Measurements from ENCODE around the gene ATM. TPM values are rescaled to one million over a fixed set of nuclear protein-coding genes. Genes with fewer than 3 reads are reported as not detected.
"Not testable (repeated sequence)": the region's sequence is repeated elsewhere in the genome, so short reads cannot be mapped to it uniquely, and the experiment has no call there.

ATM gene
- total RNA-seq, 4 donors from 2014 or later, result 18.4 to 44.9 (median 33.3) TPM

DNA sequence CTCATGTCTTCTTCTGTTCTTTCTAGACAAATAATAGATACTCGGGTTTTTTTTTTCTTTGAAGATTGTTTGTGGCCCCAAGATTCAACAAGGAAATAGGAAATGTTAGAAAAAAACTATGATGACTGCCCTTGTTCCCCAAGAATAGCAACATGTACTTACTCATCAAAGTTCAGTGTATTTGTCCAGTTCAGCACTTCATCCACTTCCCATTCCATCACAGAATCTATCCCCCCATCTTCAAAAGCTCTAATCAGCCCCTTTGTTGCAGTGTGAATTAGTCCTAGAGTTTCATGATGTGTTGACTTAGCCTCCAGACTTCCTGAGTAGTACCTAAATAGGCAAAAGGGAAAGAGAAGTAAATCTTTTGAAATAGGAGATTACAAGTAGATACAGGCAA lies 170.2 kb downstream of the ATM start:
- TF ChIP-seq, protein P1, sequence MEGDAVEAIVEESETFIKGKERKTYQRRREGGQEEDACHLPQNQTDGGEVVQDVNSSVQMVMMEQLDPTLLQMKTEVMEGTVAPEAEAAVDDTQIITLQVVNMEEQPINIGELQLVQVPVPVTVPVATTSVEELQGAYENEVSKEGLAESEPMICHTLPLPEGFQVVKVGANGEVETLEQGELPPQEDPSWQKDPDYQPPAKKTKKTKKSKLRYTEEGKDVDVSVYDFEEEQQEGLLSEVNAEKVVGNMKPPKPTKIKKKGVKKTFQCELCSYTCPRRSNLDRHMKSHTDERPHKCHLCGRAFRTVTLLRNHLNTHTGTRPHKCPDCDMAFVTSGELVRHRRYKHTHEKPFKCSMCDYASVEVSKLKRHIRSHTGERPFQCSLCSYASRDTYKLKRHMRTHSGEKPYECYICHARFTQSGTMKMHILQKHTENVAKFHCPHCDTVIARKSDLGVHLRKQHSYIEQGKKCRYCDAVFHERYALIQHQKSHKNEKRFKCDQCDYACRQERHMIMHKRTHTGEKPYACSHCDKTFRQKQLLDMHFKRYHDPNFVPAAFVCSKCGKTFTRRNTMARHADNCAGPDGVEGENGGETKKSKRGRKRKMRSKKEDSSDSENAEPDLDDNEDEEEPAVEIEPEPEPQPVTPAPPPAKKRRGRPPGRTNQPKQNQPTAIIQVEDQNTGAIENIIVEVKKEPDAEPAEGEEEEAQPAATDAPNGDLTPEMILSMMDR (IDR thresholded peaks at IDR 0.05), result no peak
- no peak overlapping the region for H3K4me3 ChIP-seq (ENCODE audit: low read depth, poor library complexity, severe bottlenecking)
- 62 to 69% methylated on average over 1 of the region's 1 CpG for WGBS, 2 donors
- DNase-seq (ENCODE audit: low spot score in 2 of 2), result no peak
- intact Hi-C loops (cut with DNase I; ENCODE audit: low total_unique reads), result no loop called here

DNA sequence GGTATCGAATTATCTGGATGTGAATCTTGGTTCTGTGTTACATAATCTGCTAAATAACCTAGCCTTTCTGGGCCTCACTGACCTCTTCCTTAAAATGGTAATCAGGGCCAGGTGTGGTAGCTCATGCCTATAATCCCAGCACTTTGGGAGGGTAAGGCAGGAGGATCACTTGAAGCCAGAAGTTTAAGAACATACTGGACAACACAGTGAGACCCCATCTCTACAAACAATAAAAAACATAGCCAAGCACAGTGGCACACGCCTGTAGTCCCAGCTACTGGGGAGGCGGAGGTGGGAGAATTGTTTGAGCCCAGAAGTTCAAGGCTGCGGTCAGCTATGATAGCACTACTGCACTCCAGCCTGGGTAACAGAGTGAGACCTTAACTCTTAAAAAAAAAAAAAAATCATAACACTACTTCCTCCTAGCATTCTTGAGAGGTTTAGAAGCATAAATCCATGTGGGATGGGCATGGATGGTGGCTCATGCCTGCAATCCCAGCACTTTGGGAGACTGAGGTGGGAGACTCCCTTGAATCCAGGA lies 171.9 kb downstream of the ATM start:
- no peak overlapping the region for H3K4me3 ChIP-seq (ENCODE audit: low read depth, poor library complexity, severe bottlenecking)
- TF ChIP-seq, protein P1 (IDR thresholded peaks at IDR 0.05), result no peak
- no peak for TF ChIP-seq POLR2A (IDR thresholded peaks at IDR 0.05)
- WGBS, 2 donors, result 88 to 92% methylated on average over 4 of the region's 4 CpGs
- intact Hi-C loops (cut with DNase I; ENCODE audit: low total_unique reads), result no loop called here
- DNase-seq (ENCODE audit: low spot score in 2 of 2), result no peak

DNA sequence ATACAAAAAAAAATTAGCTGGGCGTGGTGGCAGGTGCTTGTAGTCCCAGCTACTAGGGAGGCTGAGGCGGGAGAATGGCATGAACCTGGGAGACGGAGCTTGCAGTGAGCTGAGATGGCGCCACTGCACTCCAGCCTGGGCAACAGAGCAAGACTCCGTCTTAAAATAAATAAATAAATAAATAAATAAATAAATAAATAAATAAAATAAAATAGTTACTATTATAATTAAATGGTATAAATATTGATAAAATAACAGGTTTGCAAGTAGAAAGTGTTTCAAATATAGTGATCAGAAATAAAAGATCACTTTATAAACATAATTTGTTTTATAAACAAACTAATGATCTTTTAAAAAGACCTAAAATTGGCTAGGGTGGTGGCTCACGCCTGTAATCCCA lies 173.8 kb downstream of the ATM start:
- DNase-seq (ENCODE audit: low spot score in 2 of 2); H3K4me3 ChIP-seq (ENCODE audit: low read depth, poor library complexity, severe bottlenecking); intact Hi-C loops (cut with DNase I; ENCODE audit: low total_unique reads): not testable (repeated sequence)
- WGBS, 2 donors, result 96 to 97% methylated on average over 6 of the region's 6 CpGs

DNA sequence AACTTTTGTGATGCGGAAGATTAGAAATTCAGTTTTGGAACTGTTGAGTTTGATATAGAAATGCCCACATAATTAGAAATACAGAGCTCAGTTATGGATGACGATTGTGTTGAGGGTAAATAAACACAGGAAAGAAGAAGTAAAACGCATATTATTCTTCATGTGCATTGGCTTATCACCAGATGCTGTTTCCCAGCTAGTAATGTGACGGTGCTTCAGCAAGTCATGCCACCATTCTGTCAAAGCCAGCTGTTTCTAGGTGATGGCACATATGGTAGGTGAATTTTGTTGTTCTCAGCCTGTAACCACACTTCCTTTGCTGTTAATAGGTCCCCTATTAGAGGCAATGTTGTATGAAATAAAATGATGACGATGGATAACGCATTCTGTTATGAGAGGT lies 175.6 kb downstream of the ATM start:
- TF ChIP-seq POLR2A (IDR thresholded peaks at IDR 0.05), result no peak
- TF ChIP-seq, protein P1 (IDR thresholded peaks at IDR 0.05), result no peak
- intact Hi-C loops (cut with DNase I; ENCODE audit: low total_unique reads), result no loop called here
- H3K4me3 ChIP-seq (ENCODE audit: low read depth, poor library complexity, severe bottlenecking), result no peak overlapping the region
- DNase-seq (ENCODE audit: low spot score in 2 of 2), result no peak
- WGBS, 2 donors, result 79 to 82% methylated on average over 6 of the region's 6 CpGs

DNA sequence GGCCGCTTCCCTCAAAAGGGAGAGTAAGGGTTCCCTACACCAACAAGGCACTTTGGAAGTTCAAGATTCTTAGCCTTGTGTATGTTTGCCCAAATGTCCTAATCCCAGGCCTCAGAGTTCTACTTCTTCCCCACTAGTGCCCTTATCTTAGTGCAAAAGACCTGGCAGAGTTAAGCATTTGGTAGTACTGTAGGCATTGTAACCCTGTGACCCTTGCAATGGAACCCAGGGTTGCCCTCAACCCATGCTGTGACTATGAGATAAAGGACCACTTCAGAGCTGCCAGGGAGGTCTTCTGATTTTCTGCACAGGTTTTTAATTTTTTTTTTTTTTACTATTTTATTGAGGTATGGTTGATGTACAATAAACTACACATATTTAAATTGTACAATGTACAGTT lies 179.4 kb downstream of the ATM start:
- intact Hi-C loops (cut with DNase I; ENCODE audit: low total_unique reads), result no loop called here
- 96 to 100% methylated on average over 1 of the region's 1 CpG for WGBS, 2 donors
- DNase-seq (ENCODE audit: low spot score in 2 of 2), result no peak
- H3K4me3 ChIP-seq (ENCODE audit: low read depth, poor library complexity, severe bottlenecking), result no peak overlapping the region
- TF ChIP-seq, protein P1 (IDR thresholded peaks at IDR 0.05), result no peak
- no peak for TF ChIP-seq POLR2A (IDR thresholded peaks at IDR 0.05)

DNA sequence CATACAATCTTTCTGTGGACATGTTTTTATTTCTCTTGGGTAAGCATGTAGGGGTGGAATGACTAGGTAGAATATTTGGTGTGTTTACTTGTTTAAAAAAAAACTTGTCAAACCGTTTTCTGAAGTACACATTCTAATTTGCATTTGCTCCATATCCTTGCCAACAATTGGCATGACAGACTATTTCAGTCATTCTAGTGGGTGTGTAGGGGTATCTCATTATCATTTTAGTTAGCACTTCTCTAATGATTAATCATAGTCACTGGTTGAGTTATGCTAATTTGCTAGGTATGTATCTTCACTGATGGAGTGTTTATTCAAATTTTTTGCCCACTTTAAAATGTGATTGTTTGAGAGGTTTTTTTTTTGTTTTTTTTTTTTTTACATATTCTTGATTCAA lies 180.2 kb downstream of the ATM start:
- no peak for TF ChIP-seq POLR2A (IDR thresholded peaks at IDR 0.05)
- TF ChIP-seq, protein P1 (IDR thresholded peaks at IDR 0.05), result no peak
- WGBS, 2 donors, result 38 to 45% methylated on average over 1 of the region's 1 CpG
- intact Hi-C loops (cut with DNase I; ENCODE audit: low total_unique reads), result no loop called here
- DNase-seq (ENCODE audit: low spot score in 2 of 2), result no peak
- no peak overlapping the region for H3K4me3 ChIP-seq (ENCODE audit: low read depth, poor library complexity, severe bottlenecking)
